HUDEP-2 (cell line): ENCODE results near the gene PDRG1.
A peak's percentile ranks its signal among the peaks of the same experiment; 100 is the strongest.

Experiments
- DNase-seq, 76 experiments: peaks; one replicate each; lab custom pipeline; 2025; ENCODE audit not compliant: unreplicated experiment in 76 of 76; lab: John Stamatoyannopoulos, UW

PDRG1 gene

DNA sequence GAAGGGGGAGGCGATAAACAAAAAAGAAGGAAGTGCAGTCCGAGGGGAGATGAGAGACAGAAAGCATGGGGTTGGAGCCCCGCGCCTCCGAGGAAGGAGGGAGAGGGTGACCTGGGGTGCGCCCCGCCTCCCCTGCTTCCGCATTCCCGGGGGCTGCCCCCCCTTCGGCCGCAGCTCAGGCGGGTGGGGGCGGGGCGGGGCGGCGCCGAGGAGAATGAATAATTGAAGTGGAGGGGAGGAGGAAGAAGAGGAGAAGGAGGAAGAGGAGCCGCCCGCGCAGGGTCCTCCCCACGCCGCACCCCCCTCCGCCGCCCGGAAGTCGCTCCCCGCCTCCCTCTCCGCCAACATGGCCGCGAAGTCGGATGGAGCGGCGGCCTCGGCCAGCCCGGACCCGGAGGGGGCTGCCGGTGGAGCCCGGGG, 16.0 kb upstream of the PDRG1 start, which contains the start of gene XKR7:
Gene XKR7 (plus strand): TSS at position 322 of the 420 bp plus-strand sequence. CDS start 25 bp downstream, at position 347.
- peak in 2 of 76 experiments; percentile 19 to 24 for DNase-seq

GRCh38 chr20:31966991-31967655, 15.3 kb upstream of the PDRG1 start:
- DNase-seq, result no peak

GRCh38 chr20:31963889-31964288, 12.0 kb upstream of the PDRG1 start:
- DNase-seq, result no peak

- no peak for DNase-seq
Measured at GRCh38 chr20:31962761-31963160, 10.9 kb upstream of the PDRG1 start.

- DNase-seq, result no peak
Measured at GRCh38 chr20:31956556-31957526, 5.0 kb upstream of the PDRG1 start.

DNA sequence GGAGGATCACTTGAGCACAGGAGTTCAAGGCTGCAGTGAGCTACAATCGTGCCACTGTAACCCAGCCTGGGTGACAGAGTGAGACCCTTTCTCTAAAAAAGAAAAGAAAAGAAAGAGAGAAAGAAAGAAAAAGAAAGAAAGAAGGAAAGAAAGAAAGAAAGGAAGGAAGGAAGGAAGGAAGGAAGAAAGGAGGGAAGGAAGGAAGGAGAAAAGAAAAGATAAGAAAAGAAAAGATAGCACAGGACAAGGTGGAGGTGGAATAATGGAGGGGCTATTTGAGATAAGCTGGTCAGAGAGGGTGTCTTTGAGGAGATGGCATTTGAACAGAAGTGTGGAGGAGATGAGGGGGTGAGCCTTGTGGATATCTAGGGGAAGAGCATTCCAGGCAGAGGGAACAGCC, 2.7 kb upstream of the PDRG1 start:
- no peak for DNase-seq

- no peak for DNase-seq
Measured at GRCh38 chr20:31953556-31954148, 1.8 kb upstream of the PDRG1 start.

GRCh38 chr20:31951203-31951529, 680 bp downstream of the PDRG1 start:
- no peak for DNase-seq

GRCh38 chr20:31949877-31950646, 1.8 kb downstream of the PDRG1 start:
- peak in 67 of 76 experiments; percentile 5 to 79 (median 47) for DNase-seq

- no peak for DNase-seq
Measured at GRCh38 chr20:31948008-31948407, 3.8 kb downstream of the PDRG1 start.

DNA sequence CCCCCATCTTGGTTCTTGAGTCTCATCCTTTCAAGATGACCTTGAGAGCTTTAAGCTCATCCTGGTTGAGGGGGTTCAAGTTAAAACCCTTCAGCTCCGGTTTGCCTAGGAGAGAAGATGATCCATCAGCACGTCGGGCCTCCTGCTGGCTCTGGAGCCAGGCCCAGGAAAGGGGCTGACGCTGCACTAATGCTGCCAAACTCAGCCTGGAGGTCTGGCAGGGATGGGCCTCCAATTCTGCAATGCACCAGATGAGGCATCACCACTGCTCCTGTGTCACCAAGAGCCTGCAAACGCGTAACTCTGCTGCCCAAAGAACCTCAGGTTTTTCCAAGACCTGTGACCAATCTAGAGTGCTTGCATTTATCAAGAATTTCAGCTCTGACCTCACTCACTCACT, 6.1 kb downstream of the PDRG1 start:
- DNase-seq, result no peak

- no peak for DNase-seq
Measured at GRCh38 chr20:31945319-31945718, 6.5 kb downstream of the PDRG1 start.

GRCh38 chr20:31943052-31943471, 8.8 kb downstream of the PDRG1 start:
- no peak for DNase-seq

- DNase-seq, result no peak
Measured at GRCh38 chr20:31939661-31940060, 12.2 kb downstream of the PDRG1 start.

GRCh38 chr20:31937820-31938219, 14.0 kb downstream of the PDRG1 start:
- no peak for DNase-seq

- no peak for DNase-seq
Measured at GRCh38 chr20:31936420-31936819, 15.4 kb downstream of the PDRG1 start.

DNA sequence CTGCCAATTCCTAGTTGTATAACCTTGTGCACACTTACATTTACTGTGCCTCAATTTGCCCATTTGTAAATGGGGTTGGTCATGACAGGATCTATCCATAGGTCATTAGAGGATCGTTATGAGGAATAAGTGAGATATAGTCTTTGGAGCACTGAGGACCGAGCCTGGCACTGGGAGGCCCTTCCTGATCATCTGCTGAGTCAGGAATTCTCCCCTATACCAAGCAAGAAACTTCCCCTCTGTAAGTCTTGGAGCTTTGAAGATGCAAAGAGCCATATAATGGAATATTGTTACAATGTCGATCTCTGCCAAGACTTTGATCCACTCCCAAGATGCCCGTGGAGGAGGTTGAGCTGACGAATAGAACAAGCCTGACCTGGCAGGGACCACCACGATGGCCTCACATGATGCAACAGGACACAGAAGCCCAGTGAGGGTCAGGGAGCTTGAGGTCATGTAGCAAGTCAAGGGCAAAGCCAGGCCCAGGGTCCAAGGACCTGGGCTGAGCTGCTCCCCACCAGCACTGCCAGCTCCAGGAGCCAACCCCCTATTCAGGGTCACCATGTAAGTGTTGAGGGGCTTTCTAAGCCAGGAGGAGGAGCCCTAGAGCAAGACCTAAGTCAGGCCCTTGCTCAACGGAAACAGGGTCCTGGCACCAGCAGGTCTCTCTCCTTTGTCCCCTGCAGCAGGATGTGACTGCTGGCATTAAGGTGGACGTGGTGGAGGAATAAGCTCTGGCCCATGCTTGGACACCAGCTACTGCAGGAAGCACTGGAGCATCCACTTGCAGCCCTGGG, 16.7 kb downstream of the PDRG1 start:
- no peak for DNase-seq

- DNase-seq, result no peak
Measured at GRCh38 chr20:31934491-31934890, 17.4 kb downstream of the PDRG1 start.

DNA sequence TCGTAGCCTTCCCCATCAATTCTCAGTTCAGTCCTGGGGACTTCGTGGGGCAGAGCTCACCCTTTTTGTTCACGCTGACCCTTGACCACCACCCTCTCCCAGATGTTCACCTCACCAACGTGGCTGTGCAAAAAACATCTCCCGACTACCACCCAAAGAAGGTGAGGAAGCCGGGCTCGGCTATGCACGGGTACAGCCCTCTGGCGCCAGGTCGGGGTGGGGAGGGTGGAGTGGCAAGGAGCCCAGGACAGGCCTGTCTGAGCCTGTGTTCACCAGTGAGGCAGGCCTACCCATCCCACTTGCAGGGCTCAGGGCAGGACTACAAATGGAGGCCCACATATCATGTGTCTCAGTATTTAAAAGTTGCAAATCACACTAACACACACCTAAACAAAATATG, 18.1 kb downstream of the PDRG1 start:
- no peak for DNase-seq

- no peak for DNase-seq
Measured at GRCh38 chr20:31930779-31931178, 21.1 kb downstream of the PDRG1 start.
